Mammary epithelial cell (primary cell): ENCODE data around the gene PNMA6E.

Experiments
- CTCF ChIP-seq, 2 donors: IDR thresholded peaks in 1 of 2; conservative IDR thresholded peaks in 1 of 2; 2 replicates each; pipeline ENCODE4 v1.5.1; 2011 to 2012; ENCODE audit warnings: inconsistent platforms in 2 of 2, low read length in 2 of 2, mild to moderate bottlenecking in 2 of 2, control low read depth in 1 of 2, low read depth in 1 of 2; ENCODE audit not compliant: insufficient read depth in 1 of 2; ENCODE audit errors: extremely low read depth in 1 of 2
- EZH2 ChIP-seq: IDR thresholded peaks from 2 replicates; pipeline ENCODE4 v1.6.1; 2012; ENCODE audit warnings: low read length, inconsistent platforms, borderline replicate concordance

GRCh38 chrX:153375571-153375970 lies 25.6 kb downstream of the PNMA6E start:
- TF ChIP-seq CTCF (conservative IDR thresholded peaks at IDR 0.05 in 1 of 2, IDR thresholded peaks at IDR 0.05 in 1 of 2; ENCODE audit: extremely low read depth in 1 of 2, insufficient read depth in 1 of 2, low read depth in 1 of 2, low read length in 2 of 2) = no peak
- no peak for TF ChIP-seq EZH2
